Measurements from ENCODE around the gene AKR1B1. TPM values are rescaled to one million over a fixed set of nuclear protein-coding genes. Genes with fewer than 3 reads are reported as not detected.

Gene AKR1B1
- total RNA-seq, 1 experiment from 2014 or later, result 166 TPM

GRCh38 chr7:134447383-134447782 lies 11.5 kb downstream of the AKR1B1 start:
- H3K27ac ChIP-seq (ENCODE audit: insufficient read length, low read depth, low read length), result no peak overlapping the region
- H3K27ac Mint-ChIP-seq, result no peak overlapping the region
- H3K4me3 Mint-ChIP-seq, result no peak overlapping the region
- H3K27me3 ChIP-seq (ENCODE audit: insufficient read depth, low read length), result no peaks in the 10 kb centered on the region
- no peaks in the 10 kb centered on the region for H3K9me3 Mint-ChIP-seq
- DNase-seq, result peak; percentile 11
- no peak for TF ChIP-seq CTCF (conservative IDR thresholded peaks at IDR 0.05)
- H3T11ph ChIP-seq (ENCODE audit: low read length), result no peak overlapping the region
- H4K91ac ChIP-seq (ENCODE audit: insufficient read length, low read depth, low read length), result no peak overlapping the region
- no peak overlapping the region for H4K5ac ChIP-seq (ENCODE audit: insufficient read length, low read depth, low read length)
- H3K4me2 ChIP-seq (ENCODE audit: insufficient read depth, insufficient read length, low read length), result no peak overlapping the region
- H3K4ac ChIP-seq (ENCODE audit: low read depth, low read length), result no peak overlapping the region
- H3K23ac ChIP-seq (ENCODE audit: insufficient read length, low read depth, low read length), result no peak overlapping the region
- H2AFZ ChIP-seq (ENCODE audit: low read length), result no peak overlapping the region
- WGBS (ENCODE audit: extremely low coverage, insufficient read length, low lambda C conversion rate), result no CpG with 5 or more reads among the region's 9 CpGs
- H3K79me2 ChIP-seq (ENCODE audit: insufficient read depth, low read length), result 0 out of 2 replicates have a peak, but pooled peaks cover under 1% of the 10 kb centered on the region
- no peak overlapping the region for H2BK5ac ChIP-seq (ENCODE audit: insufficient read length, low read length)
- peaks cover 62 to 94% (median 91%) of the 10 kb centered on the region in 3 experiments; a peak in 6 of 7 replicates for H3K36me3 Mint-ChIP-seq (ENCODE audit: insufficient read depth in 1 of 3, low read depth in 3 of 3)
- H3K4me1 ChIP-seq (ENCODE audit: insufficient read depth, low read length), result no peaks in the 10 kb centered on the region
- H3K18ac ChIP-seq (ENCODE audit: insufficient read length, low read depth, low read length), result no peak overlapping the region
- no peak overlapping the region for H2BK12ac ChIP-seq (ENCODE audit: insufficient read length, low read depth, low read length)
- H3K9me3 ChIP-seq (ENCODE audit: control insufficient read depth, low read depth, low read length), result no peaks in the 10 kb centered on the region
- H4K20me1 ChIP-seq (ENCODE audit: control insufficient read depth, insufficient read depth, insufficient read length), result no peaks in the 10 kb centered on the region
- H2AK5ac ChIP-seq (ENCODE audit: insufficient read length, low read length), result no peak overlapping the region
- no peak overlapping the region for H4K8ac ChIP-seq (replicated peaks; ENCODE audit: insufficient read length, low read depth, low read length)
- peaks cover under 1% of the 10 kb centered on the region for H3K79me1 ChIP-seq (ENCODE audit: insufficient read depth, low read depth, low read length, poor library complexity, severe bottlenecking)
- H2BK20ac ChIP-seq (ENCODE audit: low read depth, low read length, poor library complexity, severe bottlenecking), result no peak overlapping the region
- no peak overlapping the region for H3K9ac ChIP-seq (ENCODE audit: extremely low read depth, insufficient read length, low read length)
- no peak overlapping the region for H2BK120ac ChIP-seq (ENCODE audit: low read depth, low read length, poor library complexity, severe bottlenecking)
- H3K23me2 ChIP-seq (ENCODE audit: insufficient read length, low read depth, low read length, poor library complexity, severe bottlenecking), result no peaks in the 10 kb centered on the region
- H3K27me3 Mint-ChIP-seq (ENCODE audit: low read depth), result no peaks in the 10 kb centered on the region
- no peak overlapping the region for H2BK15ac ChIP-seq (ENCODE audit: low read depth, low read length)
- H3K14ac ChIP-seq (ENCODE audit: insufficient read depth, low read length), result no peak overlapping the region
- H3K56ac ChIP-seq (ENCODE audit: insufficient read length, low read depth, low read length), result no peak overlapping the region
- H3K4me1 Mint-ChIP-seq, result no peaks in the 10 kb centered on the region

Measured in H9 (cell line).